SU-DHL-6 (cell line): Measurements from ENCODE around the gene SF3B3.
"Not testable (repeated sequence)": the region's sequence is repeated elsewhere in the genome, so short reads cannot be mapped to it uniquely, and the experiment has no call there.

ENCODE experiments used
- H2AFZ ChIP-seq: fragments of 200-600 bp; sonication (generic); 2 replicates; pipeline ENCODE4 v1.6.1; 2014; ENCODE audit warnings: low read depth, mild to moderate bottlenecking, moderate library complexity, mixed read lengths, antibody characterized with exemption, low read length; ENCODE audit not compliant: severe bottlenecking
- H3F3A ChIP-seq: fragments of 200-600 bp; shearing (Covaris generic); 2 replicates; pipeline ENCODE4 v1.6.0; 2016; ENCODE audit warnings: antibody characterized with exemption, mild to moderate bottlenecking; ENCODE audit not compliant: insufficient read depth
- H3K27ac ChIP-seq: fragments of 200-600 bp; sonication (generic); 2 replicates; pipeline ENCODE4 v1.5.1; 2016; ENCODE audit warnings: low read depth, mild to moderate bottlenecking, low read length, moderate library complexity, mixed read lengths
- H3K27me3 ChIP-seq: fragments of 200-600 bp; sonication (generic), shearing (Covaris generic); 2 replicates; pipeline ENCODE4 v1.6.0; 2014; ENCODE audit warnings: mild to moderate bottlenecking, low read length
- H3K36me3 ChIP-seq: fragments of 200-600 bp; sonication (generic); 2 replicates; pipeline ENCODE4 v1.6.1; 2014; ENCODE audit warnings: mild to moderate bottlenecking, low read length, mixed read lengths
- H3K4me2 ChIP-seq: fragments of 300-600, 200-600 bp; shearing (Covaris generic), sonication (generic); 2 replicates; pipeline ENCODE4 v1.6.0; 2014; ENCODE audit warnings: low read length, low read depth, mild to moderate bottlenecking; ENCODE audit not compliant: poor library complexity, severe bottlenecking
- H3K4me3 ChIP-seq: fragments of 200-600 bp; sonication (generic); 2 replicates; pipeline ENCODE4 v1.5.1; 2014; ENCODE audit warnings: antibody characterized with exemption, low read length, mild to moderate bottlenecking, mixed read lengths; ENCODE audit not compliant: insufficient read depth, poor library complexity, severe bottlenecking
- H3K79me2 ChIP-seq: fragments of 200-600 bp; sonication (generic); 2 replicates; pipeline ENCODE4 v1.6.1; 2014; ENCODE audit warnings: mild to moderate bottlenecking, low read length, moderate library complexity; ENCODE audit not compliant: insufficient read depth
- H3K9ac ChIP-seq: fragments of 200-600 bp; sonication (generic); 2 replicates; pipeline ENCODE4 v1.7.0; 2014; ENCODE audit warnings: mild to moderate bottlenecking, low read length
- H3K9me2 ChIP-seq: fragments of 200-600 bp; sonication (generic); replicated peaks from 2 replicates; pipeline ENCODE4 v1.6.1; 2014; ENCODE audit warnings: low read length; ENCODE audit not compliant: insufficient read depth
- H3K9me3 ChIP-seq: fragments of 200-600 bp; sonication (generic); 2 replicates; pipeline ENCODE4 v1.6.1; 2014; ENCODE audit warnings: low read length, mixed read lengths; ENCODE audit not compliant: insufficient read depth
- H4K20me1 ChIP-seq: fragments of 200-600 bp; sonication (generic); 2 replicates; pipeline ENCODE4 v1.6.1; 2014; ENCODE audit warnings: low read depth, mild to moderate bottlenecking, antibody characterized with exemption, low read length, moderate library complexity, mixed read lengths
- EZH2phosphoT487 ChIP-seq: fragments of 200-600 bp; sonication (generic), shearing (Covaris generic); conservative IDR thresholded peaks from 2 replicates; pipeline ENCODE4 v1.6.1; 2018; ENCODE audit warnings: mild to moderate bottlenecking, antibody characterized with exemption, low read length, moderate library complexity, mixed read lengths
- TF ChIP-seq, protein P1 (sequence below): fragments of 200-600 bp; sonication (generic); IDR thresholded peaks from one replicate; pipeline ENCODE4 v1.5.1; 2017; ENCODE audit warnings: antibody characterized with exemption, mild to moderate bottlenecking, low read length, moderate library complexity; ENCODE audit not compliant: insufficient read depth, poor library complexity, severe bottlenecking

Gene SF3B3

DNA sequence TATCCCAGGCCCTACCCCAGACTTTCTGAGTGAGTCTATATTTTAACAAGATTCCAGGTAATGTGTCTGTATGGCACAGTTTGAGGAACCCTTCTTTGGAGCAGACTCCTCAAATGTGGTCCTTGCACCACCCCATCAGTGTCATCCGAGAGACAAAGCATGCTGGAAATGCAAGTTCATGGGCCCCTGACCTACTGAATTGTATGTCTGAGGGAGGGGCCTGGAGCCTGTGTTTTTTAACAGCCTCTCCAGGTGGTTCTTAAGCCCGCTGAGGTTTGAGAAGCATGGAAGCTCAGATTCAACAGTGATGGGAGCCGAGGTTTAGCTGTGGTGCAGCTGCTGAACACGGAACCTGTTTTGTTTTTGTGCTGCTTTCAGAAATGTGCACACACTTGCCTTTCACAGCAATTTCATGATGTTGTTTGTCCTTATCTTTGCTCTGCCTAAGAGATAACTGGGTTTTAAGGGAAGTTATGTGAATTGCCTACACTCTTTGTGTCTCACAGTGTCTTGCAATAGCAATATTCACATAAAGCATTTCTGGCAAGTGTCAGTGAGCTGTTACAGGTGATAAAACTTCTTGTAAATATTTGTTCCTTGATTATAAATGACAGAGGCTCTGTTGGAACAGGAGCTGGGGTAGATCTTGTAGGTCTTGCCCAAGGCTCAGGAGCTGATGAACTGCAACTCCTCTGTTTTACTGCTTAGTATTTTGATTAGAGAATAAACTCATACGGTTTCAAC is 90.8 kb downstream of the SF3B3 start:
- Histone ChIP-seq H3K9me3 (no peaks in the 10 kb centered on the region), H4K20me1 (no peaks in the 10 kb centered on the region), H3K9ac (no peak overlapping the region), H3K9me2 (no peaks in the 10 kb centered on the region), H3F3A (no peaks in the 10 kb centered on the region), H3K27ac (no peak overlapping the region), H3K4me2 (no peak overlapping the region), H3K27me3 (no peaks in the 10 kb centered on the region), H3K4me3 (no peak overlapping the region), H2AFZ (no peak overlapping the region), H3K36me3 (no peaks in the 10 kb centered on the region), H3K79me2 (no peaks in the 10 kb centered on the region)
- TF ChIP-seq EZH2phosphoT487, result no peak

DNA sequence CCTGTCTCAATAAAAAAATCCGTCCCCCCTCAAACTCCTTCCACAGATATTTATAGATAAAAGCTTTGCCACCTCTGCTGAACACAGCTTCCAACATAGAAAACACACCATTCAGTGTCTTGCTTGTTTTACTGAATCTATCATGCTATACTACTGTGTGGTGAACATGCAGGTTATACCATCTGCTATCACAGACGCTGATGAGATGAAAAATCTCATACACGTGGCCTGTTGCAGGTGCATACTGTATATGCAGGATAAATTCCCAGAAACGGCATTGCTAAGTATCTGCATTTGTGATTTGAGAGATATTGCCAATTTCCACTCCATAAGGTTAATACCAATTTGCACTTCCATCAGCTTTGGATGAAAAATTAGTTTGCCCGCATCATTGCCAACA is 92.3 kb downstream of the SF3B3 start:
- Histone ChIP-seq H3K9me2 (no peaks in the 10 kb centered on the region), H3K36me3 (no peaks in the 10 kb centered on the region), H3K27ac (no peak overlapping the region), H3K27me3 (no peaks in the 10 kb centered on the region), H3K4me2 (no peak overlapping the region), H3K9ac (no peak overlapping the region), H3K4me3 (no peak overlapping the region), H3K9me3 (no peaks in the 10 kb centered on the region), H3K79me2 (no peaks in the 10 kb centered on the region), H2AFZ (no peak overlapping the region), H3F3A (no peaks in the 10 kb centered on the region), H4K20me1 (no peaks in the 10 kb centered on the region)
- TF ChIP-seq, protein P1, sequence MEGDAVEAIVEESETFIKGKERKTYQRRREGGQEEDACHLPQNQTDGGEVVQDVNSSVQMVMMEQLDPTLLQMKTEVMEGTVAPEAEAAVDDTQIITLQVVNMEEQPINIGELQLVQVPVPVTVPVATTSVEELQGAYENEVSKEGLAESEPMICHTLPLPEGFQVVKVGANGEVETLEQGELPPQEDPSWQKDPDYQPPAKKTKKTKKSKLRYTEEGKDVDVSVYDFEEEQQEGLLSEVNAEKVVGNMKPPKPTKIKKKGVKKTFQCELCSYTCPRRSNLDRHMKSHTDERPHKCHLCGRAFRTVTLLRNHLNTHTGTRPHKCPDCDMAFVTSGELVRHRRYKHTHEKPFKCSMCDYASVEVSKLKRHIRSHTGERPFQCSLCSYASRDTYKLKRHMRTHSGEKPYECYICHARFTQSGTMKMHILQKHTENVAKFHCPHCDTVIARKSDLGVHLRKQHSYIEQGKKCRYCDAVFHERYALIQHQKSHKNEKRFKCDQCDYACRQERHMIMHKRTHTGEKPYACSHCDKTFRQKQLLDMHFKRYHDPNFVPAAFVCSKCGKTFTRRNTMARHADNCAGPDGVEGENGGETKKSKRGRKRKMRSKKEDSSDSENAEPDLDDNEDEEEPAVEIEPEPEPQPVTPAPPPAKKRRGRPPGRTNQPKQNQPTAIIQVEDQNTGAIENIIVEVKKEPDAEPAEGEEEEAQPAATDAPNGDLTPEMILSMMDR, result no peak
- TF ChIP-seq EZH2phosphoT487, result no peak

DNA sequence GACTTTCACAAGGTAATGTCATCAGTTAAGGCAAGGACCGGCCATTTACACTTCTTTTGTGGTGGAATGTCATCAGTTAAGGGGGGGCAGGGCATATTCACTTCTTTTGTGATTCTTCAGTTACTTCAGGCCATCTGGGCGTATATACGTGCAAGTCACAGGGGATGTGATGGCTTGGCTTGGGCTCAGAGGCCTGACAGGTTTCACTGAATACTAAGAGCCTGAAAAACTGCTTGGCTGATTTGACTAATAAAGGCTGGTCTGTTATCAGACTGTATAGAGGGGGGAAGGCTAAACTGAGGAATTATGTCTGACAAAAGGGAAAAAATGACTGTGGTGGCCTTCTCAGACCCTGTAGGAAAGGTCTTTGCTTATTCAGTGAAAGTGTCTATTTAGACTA is 98.2 kb downstream of the SF3B3 start:
- H3K27me3 ChIP-seq, H3K79me2 ChIP-seq, H2AFZ ChIP-seq, H3K27ac ChIP-seq, H3K9me3 ChIP-seq, H3K9me2 ChIP-seq, H4K20me1 ChIP-seq, H3F3A ChIP-seq, H3K4me3 ChIP-seq, H3K4me2 ChIP-seq, H3K9ac ChIP-seq, H3K36me3 ChIP-seq: not testable (repeated sequence)
